MM.1S (cell line): ENCODE data around the gene ITSN2.

ENCODE experiments used
- DNase-seq: peaks from one replicate; pipeline ENCODE4 v3.0.0-alpha.2; 2015
- H2AFZ ChIP-seq: fragments of 300-600 bp; sonication (generic); 2 replicates; pipeline ENCODE4 v1.6.0; 2016; ENCODE audit warnings: antibody characterized with exemption, low read length
- H3F3A ChIP-seq: fragments of 300-600 bp; sonication (generic); 2 replicates; pipeline ENCODE4 v1.6.1; 2016; ENCODE audit warnings: mild to moderate bottlenecking, antibody characterized with exemption, low read length, moderate library complexity, mixed read lengths; ENCODE audit not compliant: insufficient read depth
- H3K27ac ChIP-seq: fragments of 300-600 bp; sonication (generic); 2 replicates; pipeline ENCODE4 v1.5.1; 2016; ENCODE audit warnings: mild to moderate bottlenecking, low read length
- H3K27me3 ChIP-seq: fragments of 300-600 bp; sonication (generic); replicated peaks from 2 replicates; pipeline ENCODE4 v1.6.0; 2016; ENCODE audit warnings: low read length; ENCODE audit not compliant: insufficient read depth
- H3K36me3 ChIP-seq: fragments of 300-600 bp; sonication (generic); replicated peaks from 2 replicates; pipeline ENCODE4 v1.6.1; 2016; ENCODE audit warnings: mild to moderate bottlenecking, low read length, mixed read lengths; ENCODE audit not compliant: insufficient read depth
- H3K4me1 ChIP-seq: fragments of 300-600 bp; sonication (generic); 2 replicates; pipeline ENCODE4 v1.6.1; 2016; ENCODE audit warnings: low read length, mixed read lengths
- H3K4me2 ChIP-seq: fragments of 300-600 bp; sonication (generic); 2 replicates; pipeline ENCODE4 v1.6.0; 2016; ENCODE audit warnings: low read depth, low read length
- H3K4me3 ChIP-seq: fragments of 300-600 bp; sonication (generic); 2 replicates; pipeline ENCODE4 v1.5.1; 2016; ENCODE audit warnings: low read length, mixed read lengths
- H3K79me2 ChIP-seq: fragments of 300-600 bp; sonication (generic); 2 replicates; pipeline ENCODE4 v1.6.1; 2016; ENCODE audit warnings: mixed run types, low read length, mixed read lengths
- H3K9ac ChIP-seq: fragments of 300-600 bp; sonication (generic); 2 replicates; pipeline ENCODE4 v1.6.1; 2016; ENCODE audit warnings: low read length, mixed read lengths
- H3K9me2 ChIP-seq: fragments of 300-600 bp; sonication (generic); replicated peaks from 2 replicates; pipeline ENCODE4 v1.6.1; 2016; ENCODE audit warnings: mild to moderate bottlenecking, low read length, mixed read lengths; ENCODE audit not compliant: insufficient read depth
- H3K9me3 ChIP-seq: fragments of 300-600 bp; sonication (generic); replicated peaks from 2 replicates; pipeline ENCODE4 v1.6.1; 2016; ENCODE audit warnings: mild to moderate bottlenecking, low read length, mixed read lengths; ENCODE audit not compliant: insufficient read depth
- H4K20me1 ChIP-seq: fragments of 300-600 bp; sonication (generic); 2 replicates; pipeline ENCODE4 v1.6.1; 2016; ENCODE audit warnings: mild to moderate bottlenecking, low read length, moderate library complexity, mixed read lengths; ENCODE audit not compliant: insufficient read depth
- EZH2 ChIP-seq: fragments of 300-600 bp; sonication (generic); optimal IDR thresholded peaks from 2 replicates; pipeline ENCODE3; 2017; ENCODE audit warnings: low read depth, mild to moderate bottlenecking, antibody characterized with exemption, low read length, mixed read lengths
- EZH2phosphoT487 ChIP-seq: fragments of 300-600 bp; sonication (generic); IDR thresholded peaks from 2 replicates; pipeline ENCODE4 v1.6.1; 2018; ENCODE audit warnings: antibody characterized with exemption, low read length
- TF ChIP-seq, protein P1 (sequence below): fragments of 300-600 bp; sonication (generic); IDR thresholded peaks from 2 replicates; pipeline ENCODE4 v1.5.1; 2016; ENCODE audit warnings: antibody characterized with exemption, low read length, mixed read lengths

ITSN2 gene

DNA sequence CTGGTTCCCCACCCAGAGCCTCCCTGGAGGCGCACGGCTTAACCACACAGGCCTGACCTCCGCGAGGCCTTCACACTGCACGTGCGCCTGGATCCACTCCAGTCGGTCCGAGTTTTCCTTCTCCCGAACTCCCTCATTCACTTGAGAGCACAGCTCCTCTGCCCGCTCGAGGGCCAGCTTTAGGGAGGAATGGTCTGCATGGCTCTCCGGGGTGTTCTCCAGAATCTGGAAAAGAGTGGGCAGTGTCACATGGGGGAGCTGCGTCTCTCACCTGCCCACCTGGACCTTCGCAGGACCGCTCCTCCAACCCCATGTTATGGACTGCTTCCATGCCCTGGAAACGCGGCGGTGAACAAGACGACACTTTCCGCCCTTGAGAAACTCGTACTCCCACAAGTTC is 149.6 kb downstream of the ITSN2 start:
- Histone ChIP-seq H3K9me2 (no peaks in the 10 kb centered on the region), H4K20me1 (no peaks in the 10 kb centered on the region; the same call in 1 of the 2 replicates), H3F3A (no peaks in the 10 kb centered on the region), H3K4me3 (no peak overlapping the region), H3K4me1 (no peaks in the 10 kb centered on the region), H3K4me2 (no peak overlapping the region), H3K9ac (no peak overlapping the region), H2AFZ (no peak overlapping the region), H3K36me3 (no peaks in the 10 kb centered on the region), H3K27me3 (no peaks in the 10 kb centered on the region), H3K9me3 (no peaks in the 10 kb centered on the region), H3K27ac (no peak overlapping the region), H3K79me2 (no peaks in the 10 kb centered on the region)
- DNase-seq = no peak
- no peak for TF ChIP-seq EZH2phosphoT487
- TF ChIP-seq EZH2 = no peak
- TF ChIP-seq, protein P1, sequence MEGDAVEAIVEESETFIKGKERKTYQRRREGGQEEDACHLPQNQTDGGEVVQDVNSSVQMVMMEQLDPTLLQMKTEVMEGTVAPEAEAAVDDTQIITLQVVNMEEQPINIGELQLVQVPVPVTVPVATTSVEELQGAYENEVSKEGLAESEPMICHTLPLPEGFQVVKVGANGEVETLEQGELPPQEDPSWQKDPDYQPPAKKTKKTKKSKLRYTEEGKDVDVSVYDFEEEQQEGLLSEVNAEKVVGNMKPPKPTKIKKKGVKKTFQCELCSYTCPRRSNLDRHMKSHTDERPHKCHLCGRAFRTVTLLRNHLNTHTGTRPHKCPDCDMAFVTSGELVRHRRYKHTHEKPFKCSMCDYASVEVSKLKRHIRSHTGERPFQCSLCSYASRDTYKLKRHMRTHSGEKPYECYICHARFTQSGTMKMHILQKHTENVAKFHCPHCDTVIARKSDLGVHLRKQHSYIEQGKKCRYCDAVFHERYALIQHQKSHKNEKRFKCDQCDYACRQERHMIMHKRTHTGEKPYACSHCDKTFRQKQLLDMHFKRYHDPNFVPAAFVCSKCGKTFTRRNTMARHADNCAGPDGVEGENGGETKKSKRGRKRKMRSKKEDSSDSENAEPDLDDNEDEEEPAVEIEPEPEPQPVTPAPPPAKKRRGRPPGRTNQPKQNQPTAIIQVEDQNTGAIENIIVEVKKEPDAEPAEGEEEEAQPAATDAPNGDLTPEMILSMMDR = no peak

DNA sequence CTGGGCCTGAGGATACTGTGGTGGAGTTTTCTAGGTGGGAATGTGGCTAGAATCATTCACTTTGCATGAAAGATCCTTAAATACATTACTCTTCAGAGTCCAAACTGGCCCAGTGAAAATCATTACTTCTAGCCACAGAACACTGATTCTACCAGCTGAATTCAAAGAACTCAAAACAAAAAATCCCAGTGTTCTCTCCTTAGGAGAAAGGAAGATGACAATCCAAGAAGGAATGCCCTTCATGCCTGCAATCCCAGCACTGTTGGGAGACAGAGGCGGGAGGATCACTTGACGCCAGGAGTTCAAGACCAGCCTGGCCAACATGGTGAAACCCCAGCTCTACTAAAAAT is 150.3 kb downstream of the ITSN2 start:
- Histone ChIP-seq H3K9me3 (no peaks in the 10 kb centered on the region), H3F3A (no peaks in the 10 kb centered on the region), H3K79me2 (no peaks in the 10 kb centered on the region), H3K4me1 (no peaks in the 10 kb centered on the region), H2AFZ (no peak overlapping the region), H3K36me3 (no peaks in the 10 kb centered on the region), H3K9ac (no peak overlapping the region), H4K20me1 (no peaks in the 10 kb centered on the region; the same call in 1 of the 2 replicates), H3K27ac (no peak overlapping the region), H3K4me3 (no peak overlapping the region), H3K4me2 (no peak overlapping the region), H3K27me3 (no peaks in the 10 kb centered on the region), H3K9me2 (no peaks in the 10 kb centered on the region)
- DNase-seq = no peak
- TF ChIP-seq EZH2phosphoT487 = no peak
- TF ChIP-seq, protein P1 = no peak
- TF ChIP-seq EZH2 = no peak

DNA sequence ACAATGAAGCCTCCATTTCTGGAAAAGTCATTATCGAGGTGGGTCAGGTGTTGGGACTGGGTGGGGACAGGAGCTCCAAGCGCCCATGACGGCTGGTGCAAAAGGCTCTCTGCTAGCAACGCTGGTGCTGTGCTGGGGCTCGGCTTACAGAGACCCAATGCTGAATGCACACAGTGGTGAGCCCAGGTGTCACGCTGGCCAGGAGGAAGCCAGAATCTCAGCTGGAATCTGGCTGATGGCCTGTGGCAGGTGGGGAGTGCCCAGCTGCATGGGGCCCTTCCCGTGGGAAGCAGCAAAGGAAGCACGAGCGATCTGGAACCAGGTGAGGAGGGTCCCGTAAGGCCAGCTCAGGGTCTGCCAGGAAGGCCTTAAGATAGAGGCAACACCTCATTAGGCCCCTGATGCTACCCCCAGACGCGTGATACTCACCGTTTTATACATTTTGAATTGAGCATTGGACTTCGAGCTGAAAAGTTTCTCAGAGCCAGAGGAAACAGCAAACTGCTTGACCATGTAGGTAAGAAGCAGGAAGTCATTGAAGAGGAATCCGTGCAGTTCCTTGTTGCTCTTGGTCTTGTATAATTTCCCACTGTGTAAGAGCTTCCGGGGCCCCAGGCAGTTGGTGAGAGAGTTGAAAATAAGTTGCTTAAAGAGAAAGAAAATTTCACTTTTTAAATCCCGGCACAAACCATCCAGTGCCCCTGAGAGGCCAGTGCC is 150.8 kb downstream of the ITSN2 start:
- Histone ChIP-seq H3K79me2 (no peaks in the 10 kb centered on the region), H3K9ac (no peak overlapping the region), H4K20me1 (no peaks in the 10 kb centered on the region; the same call in 1 of the 2 replicates), H3K9me2 (no peaks in the 10 kb centered on the region), H3F3A (no peaks in the 10 kb centered on the region), H3K9me3 (no peaks in the 10 kb centered on the region), H3K4me2 (no peak overlapping the region), H3K27ac (no peak overlapping the region), H3K27me3 (no peaks in the 10 kb centered on the region), H2AFZ (no peak overlapping the region), H3K4me1 (no peaks in the 10 kb centered on the region), H3K36me3 (no peaks in the 10 kb centered on the region), H3K4me3 (no peak overlapping the region)
- TF ChIP-seq, protein P1 = no peak
- no peak for TF ChIP-seq EZH2
- no peak for TF ChIP-seq EZH2phosphoT487
- no peak for DNase-seq
